ENCODE data around the gene RGS10.
"Not testable (repeated sequence)": the region's sequence is repeated elsewhere in the genome, so short reads cannot be mapped to it uniquely, and the experiment has no call there.

Gene RGS10

DNA sequence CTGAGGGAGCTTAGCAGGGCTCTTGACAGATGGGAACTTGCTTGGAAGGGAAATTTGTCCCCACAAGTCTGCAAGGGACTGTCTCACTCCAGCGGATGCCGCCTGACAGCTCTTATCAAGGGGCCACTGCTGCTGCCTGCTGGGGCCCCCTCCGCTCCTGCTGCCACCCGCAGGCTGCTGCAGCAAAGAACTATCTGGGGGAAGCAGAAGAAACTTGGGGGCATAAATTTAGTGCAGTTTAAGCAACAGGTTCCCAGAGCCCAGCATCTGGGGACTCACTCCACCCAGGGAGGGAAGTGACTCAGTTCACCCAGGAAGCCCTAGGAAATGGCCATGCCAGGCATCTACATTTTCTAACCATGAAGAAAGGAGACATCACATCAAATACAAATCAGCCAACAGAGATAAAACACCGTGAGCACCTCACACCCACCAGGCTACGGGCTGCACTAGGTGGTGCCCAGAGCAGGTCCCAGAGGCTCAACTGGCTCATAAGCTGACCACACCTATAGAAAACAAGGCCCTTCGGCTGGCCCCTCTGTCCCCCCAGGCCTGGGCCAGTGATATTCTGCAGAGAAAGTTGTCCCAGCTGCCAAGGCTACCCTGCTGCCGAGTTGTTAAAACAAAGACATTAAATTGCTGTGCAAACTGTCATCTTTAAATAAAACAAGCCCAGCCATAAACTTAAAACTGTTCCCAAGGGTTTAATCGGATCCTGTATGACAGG is 3.7 kb downstream of the RGS10 start:
- peak; percentile 37 to 53 for DNase-seq (ENCODE audit: low read depth in 2 of 2)

DNA sequence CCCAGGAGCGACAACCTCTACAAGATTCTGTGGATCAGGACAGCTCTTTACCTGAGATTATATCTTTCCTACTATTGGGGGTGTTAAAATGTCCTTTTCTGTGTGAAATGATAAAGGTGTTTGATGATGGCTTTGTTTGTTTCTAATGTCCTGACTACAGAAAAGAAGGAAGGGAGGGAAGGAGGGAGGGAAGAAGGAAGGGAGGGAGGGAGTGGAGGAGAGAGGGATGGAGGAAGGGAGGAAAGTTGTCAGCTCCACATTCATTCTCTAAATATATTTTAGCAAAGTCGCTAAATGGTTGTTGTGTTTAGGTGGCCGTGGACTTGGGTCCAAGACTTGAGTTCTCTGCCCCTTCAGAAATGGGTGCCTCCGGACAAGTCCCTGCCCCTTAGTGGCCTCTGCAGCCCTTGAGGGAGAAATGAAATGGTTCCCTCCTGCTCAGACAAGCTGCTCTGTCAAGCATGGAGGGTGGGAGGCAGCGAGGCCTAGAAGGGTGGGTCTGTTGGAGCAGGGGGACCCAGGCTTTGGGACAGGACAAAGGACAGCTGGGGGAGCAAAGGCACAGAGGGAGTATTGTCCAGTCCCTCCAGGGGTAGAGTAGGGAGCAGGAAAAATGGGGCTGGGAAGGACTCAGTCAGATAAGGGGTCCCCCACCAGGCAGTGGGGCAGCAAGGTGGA is 4.4 kb downstream of the RGS10 start:
- no peak for DNase-seq (ENCODE audit: low read depth in 2 of 2)

DNA sequence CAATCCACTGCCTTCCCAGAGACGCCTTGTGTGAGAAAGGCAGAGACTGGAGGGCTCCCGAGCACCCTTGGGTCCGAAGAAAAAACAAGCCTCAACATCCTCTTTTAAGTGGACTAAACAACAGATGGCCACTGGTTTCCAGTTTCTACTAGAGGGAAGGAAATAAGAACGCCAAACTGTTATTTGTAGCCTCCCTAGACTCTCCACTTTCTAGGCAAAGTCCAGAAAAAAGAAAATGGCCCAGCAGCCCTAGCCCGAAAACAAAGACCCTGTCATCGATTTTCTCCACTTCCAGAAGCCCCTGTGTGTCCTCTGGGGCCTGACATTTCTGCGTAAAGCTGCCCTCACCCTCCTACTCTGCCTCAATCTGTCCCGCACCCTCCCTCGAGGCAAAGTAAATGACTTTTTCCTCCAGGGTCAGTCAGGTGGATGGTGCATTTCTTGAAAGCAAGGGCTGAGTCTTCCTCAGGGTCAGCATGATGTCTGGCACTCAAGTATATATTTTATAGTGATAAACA is 6.0 kb downstream of the RGS10 start:
- DNase-seq (ENCODE audit: low read depth in 2 of 2) = no peak

DNA sequence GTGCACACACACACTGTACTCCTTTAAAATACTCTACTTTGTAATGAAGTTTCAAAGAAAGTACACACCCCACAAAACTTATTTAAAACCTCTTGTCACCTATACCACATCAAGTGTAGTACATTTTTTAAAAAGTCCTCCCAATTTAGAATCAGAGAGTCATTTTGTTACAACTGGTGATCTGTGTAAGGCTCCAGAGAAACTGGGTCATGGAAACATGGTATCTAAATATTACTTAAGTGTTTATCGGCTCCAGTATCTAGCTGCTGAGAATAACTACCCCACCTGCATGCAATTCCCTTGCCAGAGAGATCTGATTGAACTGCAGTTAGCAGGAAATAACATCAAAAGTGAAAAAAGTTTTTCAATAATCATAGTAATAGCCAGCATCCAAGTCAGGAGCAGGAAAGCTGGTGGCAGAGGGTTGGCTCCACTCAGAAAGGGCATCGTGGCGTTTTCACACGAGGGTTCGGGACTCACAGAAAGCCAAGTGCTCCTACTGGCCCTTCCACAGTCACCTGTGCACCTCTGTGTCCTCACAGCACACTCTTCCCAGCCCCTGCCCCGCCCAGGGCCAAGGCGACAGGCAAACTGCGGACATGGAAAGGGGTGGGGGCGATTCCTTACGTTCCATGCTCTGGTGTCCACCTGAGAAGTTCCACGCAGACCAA is 6.5 kb downstream of the RGS10 start:
- DNase-seq (ENCODE audit: low read depth in 2 of 2) = no peak

DNA sequence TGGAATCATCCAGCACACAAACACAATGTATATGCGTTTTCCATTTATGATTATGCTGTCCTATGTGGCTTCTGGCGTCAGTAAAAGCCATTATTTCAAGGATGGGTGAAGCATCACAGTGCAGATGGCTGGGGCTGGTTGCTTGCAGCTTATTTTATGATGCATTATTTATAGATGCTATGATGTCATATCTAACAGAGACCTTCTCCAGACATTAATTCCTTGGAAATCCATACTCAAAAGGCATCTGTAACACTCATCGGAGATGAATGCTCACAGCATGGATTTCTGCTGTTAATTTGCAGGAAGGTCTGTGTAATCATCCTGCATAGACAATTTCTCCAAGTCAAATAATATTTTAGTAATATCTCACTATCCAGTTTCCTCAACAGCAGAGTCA is 7.2 kb downstream of the RGS10 start:
- no peak for DNase-seq (ENCODE audit: low read depth in 2 of 2)

DNA sequence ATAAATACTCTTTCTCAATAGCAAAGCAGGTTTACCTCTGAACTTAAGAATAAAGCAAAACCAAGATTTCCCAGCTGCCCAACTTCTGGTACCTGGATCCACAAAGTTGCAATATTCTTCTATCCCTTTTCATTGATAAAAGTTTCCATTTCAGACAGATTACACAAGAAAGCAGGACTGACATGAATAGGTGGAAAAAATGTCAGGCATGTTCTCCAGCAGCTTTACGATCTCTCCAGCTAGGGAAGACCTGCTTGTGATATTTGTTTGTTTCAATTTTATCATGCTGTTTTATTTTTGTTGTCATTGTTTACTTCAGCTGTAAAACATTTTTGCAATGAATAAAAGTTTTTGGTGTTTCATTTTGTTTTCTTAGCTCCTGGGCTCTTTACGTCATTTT is 9.0 kb downstream of the RGS10 start:
- DNase-seq (ENCODE audit: low read depth in 2 of 2) = no peak

DNA sequence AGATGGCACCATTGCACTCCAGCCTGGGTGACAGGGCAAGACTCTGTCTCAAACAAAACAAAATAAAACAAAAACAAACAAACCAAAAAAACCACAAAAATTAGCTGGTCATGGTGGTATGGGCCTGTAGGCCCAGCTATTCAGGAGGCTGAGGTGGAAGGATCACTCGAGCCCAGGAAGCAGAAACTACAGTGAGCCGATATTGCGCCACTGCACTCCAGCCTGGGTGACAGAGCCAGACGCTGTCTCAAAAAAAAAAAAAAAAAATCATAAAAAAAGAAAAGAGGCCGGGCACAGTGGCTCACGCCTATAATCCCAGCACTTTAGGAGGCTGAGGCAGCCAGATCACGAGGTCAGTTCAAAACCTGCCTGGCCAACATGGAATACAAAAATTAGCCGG is 9.7 kb downstream of the RGS10 start:
- not testable (repeated sequence) for DNase-seq (ENCODE audit: low read depth in 2 of 2)

DNA sequence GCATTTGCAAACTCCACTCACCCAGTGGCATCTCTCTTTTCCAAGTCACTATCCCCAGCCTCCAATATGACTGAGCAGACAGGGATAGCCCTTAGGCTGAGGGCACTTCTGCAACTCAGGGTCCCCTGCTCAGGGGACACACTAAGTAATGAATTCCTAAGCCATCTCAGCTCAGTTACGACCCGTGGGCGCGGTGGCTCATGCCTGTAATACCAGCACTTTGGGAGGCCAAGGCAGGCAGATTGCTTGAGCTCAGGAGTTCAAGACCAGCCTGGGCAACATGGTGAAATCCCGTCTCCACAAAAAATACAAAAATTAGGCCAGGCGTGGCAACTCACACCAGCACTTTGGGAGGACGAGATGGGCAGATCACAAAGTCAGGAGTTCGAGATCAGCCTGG is 10.3 kb downstream of the RGS10 start:
- not testable (repeated sequence) for DNase-seq (ENCODE audit: low read depth in 2 of 2)

DNA sequence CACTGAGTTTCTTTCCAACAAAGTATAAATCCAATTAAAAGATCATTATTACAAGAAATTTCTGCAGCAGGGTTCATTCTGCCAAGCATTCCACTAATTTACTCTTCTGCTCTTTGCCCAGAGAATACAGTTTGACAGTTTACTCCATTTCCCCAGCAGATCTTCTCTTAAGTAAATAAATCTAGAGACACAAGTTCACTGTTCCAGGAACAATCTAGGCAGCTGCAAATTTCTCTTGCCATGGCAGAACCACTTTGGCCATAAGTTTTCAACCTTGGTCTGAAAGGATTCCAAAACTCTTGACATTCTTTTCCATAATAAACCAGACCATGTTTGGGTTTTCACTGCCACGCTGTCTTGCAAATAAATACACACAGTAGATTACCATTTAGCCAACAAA is 11.5 kb downstream of the RGS10 start:
- DNase-seq (ENCODE audit: low read depth in 2 of 2) = no peak

DNA sequence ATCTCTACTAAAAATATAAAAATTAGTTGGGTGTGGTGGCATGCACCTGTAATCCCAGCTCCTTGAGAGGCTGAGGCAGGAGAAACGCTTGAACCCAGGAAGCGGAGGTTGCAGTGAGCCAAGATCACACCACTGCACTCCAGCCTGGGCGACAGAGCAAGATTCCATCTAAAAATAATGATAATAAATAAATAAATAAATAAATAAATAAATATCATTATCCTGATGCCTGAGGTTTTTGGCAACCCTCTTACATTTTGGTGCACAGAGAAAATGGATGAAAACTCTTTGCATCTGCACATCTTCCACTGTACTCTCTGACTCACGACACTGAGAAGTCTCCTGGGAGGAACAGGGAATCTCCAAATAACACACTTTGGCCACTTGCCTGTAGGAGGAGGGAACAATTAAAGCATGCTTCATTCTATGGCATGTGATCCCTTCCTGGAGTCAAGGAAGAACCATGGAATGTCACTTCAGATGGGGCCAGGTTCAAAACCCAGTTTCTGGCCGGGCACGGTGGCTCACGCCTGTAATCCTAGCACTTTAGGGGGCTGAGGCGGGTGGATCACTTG is 13.8 kb downstream of the RGS10 start:
- DNase-seq (ENCODE audit: low read depth in 2 of 2) = not testable (repeated sequence)

DNA sequence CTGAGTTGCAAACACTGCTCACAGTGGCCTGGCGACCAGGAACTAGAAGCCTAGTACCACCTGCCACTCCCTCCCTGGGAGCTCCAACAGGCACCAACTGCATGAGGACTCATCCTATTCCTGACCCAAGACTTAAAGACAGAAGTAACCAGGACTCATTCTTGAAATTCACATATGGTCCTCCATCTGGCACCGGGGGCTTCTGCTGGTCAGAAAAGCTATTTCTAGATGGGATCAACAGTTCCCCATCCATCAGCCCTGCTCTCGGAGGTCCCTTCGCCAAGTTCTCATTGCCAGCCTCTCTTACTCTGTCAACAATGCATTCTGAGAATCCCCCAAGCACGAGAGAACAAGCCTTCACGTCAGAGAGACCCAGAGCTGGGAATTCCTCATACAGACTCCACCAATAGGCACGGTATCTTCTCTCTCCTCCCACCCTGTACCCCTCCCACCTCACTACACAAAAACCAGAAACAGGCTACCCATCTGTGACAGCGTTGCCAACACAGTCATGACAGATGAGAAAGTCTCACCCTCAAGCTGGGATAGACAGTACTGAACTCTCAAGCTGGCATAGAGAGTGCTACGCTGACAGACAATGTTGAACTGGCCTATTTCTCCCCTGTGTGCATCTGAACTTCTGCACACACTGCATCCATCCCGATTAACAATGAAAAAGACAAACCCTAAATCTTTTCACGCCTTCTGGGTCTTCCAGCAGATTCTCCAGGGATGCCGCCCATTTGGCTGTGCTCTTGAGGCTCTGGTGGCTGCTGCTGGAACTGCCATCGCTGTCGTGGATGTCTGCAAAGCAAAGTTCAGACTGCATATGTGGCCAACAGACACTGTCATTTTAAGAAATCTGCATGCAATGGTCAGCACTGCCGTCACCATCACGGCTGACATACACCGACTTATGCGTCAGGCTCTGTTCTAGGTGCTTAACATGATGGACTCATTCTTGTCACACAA is 15.6 kb downstream of the RGS10 start:
- DNase-seq (ENCODE audit: low read depth in 2 of 2) = no peak

DNA sequence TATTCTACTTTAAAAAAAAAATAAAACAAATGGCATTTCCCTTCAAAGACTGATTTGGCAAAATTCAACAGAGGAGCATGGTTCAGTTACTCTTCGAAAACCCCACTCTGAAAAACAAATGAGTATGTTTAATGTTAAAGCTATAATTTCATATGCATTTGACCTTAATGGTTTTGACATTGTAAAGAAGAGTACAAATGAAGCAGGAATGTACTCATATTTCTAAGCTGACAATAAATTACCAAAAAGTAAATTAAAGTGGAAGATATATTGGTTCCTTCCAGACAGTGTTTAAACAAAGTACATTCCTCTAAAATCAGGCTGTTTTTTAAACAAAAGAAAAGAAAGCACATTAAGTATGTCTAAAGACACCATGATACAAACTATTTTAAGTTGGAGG is 16.4 kb downstream of the RGS10 start:
- DNase-seq (ENCODE audit: low read depth in 2 of 2) = no peak

DNA sequence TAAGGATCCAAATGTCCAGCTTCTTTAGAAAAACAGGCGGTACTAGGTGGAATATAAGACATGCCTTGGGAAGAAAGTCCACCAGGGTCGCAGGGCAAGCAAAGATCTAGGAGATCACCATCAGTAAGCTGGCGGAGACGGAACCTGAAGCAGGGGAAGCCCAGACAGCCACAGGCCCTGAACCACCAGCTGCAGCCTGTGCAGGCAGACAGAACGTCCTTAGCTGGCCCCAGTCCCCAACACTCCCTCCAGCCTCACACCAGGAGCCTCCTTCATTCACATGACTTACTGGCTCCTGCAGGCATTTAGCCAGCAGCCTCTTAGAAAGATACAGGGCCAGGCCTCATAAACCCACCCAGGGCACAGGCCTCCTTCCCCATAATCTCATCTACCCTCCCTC is 17.4 kb downstream of the RGS10 start:
- DNase-seq (ENCODE audit: low read depth in 2 of 2) = no peak

DNA sequence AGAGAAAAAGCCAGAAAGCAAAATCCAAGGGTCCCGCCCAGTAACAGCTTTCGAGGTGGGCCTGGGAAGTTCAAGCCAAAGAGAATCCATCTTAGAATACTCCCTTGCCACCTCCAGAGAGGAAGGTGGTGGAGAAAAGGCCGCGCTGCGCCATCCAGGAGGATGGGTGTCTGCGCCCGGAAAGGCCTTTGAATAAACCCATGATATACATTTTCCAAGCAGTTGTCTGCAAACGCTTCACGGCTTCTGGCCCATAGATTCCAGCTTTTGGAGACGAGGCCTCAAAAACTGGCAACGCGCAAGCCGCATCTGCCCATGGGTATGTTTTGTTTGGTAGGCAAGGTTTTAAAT is 17.8 kb downstream of the RGS10 start:
- DNase-seq (ENCODE audit: low read depth in 2 of 2) = no peak

DNA sequence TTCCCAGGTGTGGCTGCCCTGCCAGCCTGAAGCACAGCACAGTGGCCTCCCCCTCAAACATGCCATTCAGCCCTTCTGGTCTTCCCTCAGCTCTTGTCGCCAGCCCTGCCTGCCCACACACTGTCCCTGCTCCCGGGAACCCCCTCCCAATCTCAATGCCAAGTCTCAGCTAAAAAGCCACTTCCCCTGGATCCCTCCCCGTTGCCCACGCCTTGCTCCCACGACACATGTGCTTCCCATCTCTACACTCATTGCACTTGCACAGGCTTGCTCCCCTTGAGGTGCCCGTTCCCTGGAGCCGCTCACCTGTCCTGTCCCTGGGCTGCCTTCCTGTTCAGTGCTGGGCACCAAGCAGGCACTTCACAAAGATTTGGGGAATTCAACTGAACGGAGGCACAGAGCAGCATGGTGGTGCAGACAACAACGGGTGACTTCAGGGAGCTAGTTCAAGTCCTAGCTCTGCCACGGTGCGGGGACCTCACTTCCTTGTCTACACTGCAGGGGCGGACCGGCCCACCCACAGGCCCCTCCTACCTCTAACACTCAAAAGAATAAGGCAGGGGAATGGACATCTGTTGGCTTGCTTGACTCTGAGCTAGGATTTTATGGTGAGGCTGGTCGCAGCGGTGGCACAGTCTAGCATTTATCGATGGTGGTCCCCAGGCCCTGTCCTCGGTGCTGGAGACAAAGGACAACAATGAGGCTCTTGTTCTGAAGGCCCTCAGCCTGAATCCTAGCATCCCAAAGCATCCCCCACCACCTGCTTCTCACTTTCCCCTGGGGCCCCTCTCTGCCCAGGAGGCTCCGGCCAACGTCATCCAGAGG is 18.4 kb downstream of the RGS10 start:
- DNase-seq (ENCODE audit: low read depth in 2 of 2) = no peak

DNA sequence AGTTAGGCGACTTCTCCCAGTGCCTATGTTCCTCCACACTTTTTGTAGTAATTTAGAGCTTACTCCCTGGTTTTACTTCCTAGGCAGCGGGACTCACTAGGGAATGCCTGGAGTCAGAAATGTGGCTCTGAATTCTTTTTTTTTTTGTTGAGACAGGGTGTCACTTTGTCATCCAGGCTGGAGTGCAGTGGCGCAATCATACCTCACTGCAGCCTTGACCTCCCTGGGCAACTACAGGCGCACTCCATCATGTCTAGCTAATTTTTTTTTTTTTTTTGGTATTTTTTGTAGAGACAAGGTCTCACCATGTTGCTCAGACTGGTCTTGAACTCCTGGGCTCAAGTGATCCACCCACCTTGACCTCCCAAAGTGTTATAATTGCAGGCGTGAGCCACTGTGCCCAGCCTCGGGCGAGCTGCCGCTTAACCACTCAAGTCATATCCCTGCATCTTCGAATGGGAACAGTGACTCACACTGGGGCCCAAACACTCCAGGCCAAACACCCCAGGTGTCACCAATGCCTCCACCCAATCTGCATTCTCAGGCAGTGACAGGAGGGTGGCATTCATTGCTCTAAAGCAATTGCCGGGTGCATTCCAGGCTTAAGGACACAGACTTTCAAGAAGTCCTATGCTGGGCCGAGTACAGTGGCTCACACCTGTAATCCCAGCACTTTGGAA is 19.6 kb downstream of the RGS10 start:
- DNase-seq (ENCODE audit: low read depth in 2 of 2) = no peak

DNA sequence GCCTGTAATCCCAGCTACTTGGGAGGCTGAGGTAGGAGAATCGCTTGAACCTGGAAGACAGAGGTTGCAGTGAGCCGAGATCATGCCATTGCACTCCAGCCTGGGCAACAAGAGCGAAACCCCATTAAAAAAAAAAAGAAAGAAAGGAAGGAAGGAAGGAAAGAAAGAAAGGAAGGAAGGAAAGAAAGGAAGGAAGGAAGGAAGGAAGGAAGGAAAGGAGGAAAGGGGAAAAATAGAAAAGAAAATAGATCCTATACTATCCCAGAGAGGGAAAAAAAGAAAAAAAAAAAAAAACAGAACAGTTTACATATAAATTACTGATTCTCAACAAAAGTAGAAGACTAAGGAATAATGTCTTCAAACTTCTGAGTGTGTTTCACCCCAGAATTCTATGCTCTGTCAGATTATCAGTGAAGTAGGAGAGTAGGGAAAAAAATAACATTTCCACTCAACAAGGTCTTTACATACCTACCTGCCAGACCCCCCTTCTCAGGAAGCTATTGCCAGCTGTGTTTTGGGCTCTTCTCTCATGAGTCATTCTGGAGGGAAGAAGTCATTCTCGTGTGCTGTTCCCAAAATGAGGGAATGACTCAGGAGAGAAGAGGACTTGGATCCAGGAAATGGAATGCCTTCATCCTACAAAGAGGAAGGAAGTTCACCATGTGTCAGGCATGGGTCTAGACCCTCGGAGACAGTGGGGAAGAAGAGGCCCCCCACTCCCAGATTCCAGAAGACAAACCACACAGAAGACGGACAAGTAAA is 20.9 kb downstream of the RGS10 start:
- DNase-seq (ENCODE audit: low read depth in 2 of 2) = no peak

DNA sequence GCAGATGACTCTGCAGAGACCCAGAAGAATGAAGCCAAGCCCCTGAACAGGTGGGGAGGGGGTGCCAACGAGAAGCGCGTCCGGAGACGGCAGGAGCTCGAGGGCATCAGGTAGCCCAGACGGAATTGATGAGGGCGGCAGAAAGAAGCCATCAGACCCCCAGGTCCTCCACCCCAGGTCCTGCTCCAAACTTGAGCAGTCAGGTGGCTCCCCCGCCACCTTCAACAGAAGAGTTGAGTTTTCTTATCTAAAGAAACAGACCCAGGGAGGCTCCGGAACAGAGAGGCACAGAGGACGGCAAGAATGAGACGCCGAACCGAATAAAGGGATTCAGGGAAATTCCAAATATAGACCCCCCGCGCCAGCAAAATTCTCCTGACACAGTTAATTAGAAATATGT is 22.2 kb downstream of the RGS10 start:
- DNase-seq (ENCODE audit: low read depth in 2 of 2) = no peak

DNA sequence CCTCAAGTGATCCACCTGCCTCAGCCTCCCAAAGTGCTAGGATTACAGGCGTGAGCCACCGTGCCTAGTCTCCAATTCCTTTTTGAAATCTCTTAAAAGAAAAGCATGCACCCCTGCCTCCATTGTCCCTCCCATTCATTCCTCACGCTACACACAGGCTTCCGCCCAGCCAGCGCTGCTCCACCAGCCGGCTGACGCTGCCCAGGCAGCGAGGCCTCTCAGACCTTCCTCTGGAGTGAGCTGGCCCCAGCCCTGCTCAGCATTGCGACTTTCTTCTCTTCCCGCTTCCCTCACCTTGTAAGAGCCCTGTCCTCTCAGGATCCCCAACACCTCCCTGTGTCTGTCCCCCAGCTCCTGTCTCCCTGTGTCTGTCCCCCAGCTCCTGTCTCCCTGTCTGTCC is 23.6 kb downstream of the RGS10 start:
- DNase-seq (ENCODE audit: low read depth in 2 of 2) = no peak

All from stimulated activated CD8-positive, alpha-beta memory T cell treated with anti-CD3 and anti-CD28 coated beads, Interleukin-15, amount 100 ng/mL, for 48 hours (primary cell).